ENCODE measurements around the gene WHRN. TPM values are rescaled to one million over a fixed set of nuclear protein-coding genes. Genes with fewer than 3 reads are reported as not detected.

WHRN gene
- total RNA-seq, 2 experiments from 2014 or later, result 0.19 to 2.1 TPM

- ChIA-PET POLR2A (no interaction called here), CTCF (ENCODE audit: unreplicated experiment) (no interaction called here)
- DNase-seq (ENCODE audit: low spot score), result no peak
These were observed 44.6 kb downstream of the WHRN start for GRCh38 chr9:114460513-114461199.

GRCh38 chr9:114459464-114459863 lies 45.8 kb downstream of the WHRN start:
- ChIA-PET POLR2A (no interaction called here), CTCF (ENCODE audit: unreplicated experiment) (no interaction called here)
- Histone ChIP-seq H4K20me1 (ENCODE audit: insufficient read depth, low read length) (no peaks in the 10 kb centered on the region), H3K4me1 (ENCODE audit: insufficient read depth, low read length, poor library complexity, severe bottlenecking) (peaks cover 8% of the 10 kb centered on the region), H3K4me3 (ENCODE audit: low read depth, low read length, poor library complexity, severe bottlenecking) (no peak overlapping the region), H3K27ac (ENCODE audit: low read depth, low read length, poor library complexity, severe bottlenecking) (no peak overlapping the region), H3K9me3 (ENCODE audit: low read length) (peaks cover 2% of the 10 kb centered on the region), H3K4me2 (ENCODE audit: low read length) (no peak overlapping the region), H3K9me2 (ENCODE audit: insufficient read depth, low read length) (no peaks in the 10 kb centered on the region), H3K36me3 (ENCODE audit: insufficient read depth, low read length) (no peaks in the 10 kb centered on the region; the same call in 1 of the 2 replicates), H3K79me2 (ENCODE audit: insufficient read depth, low read depth, low read length) (no peaks in the 10 kb centered on the region), H2AFZ (ENCODE audit: low read length) (no peak overlapping the region)
- intact Hi-C loops (cut with micrococcal nuclease; ENCODE audit: unreplicated experiment), result no loop called here
- TF ChIP-seq EZH2phosphoT487 (IDR thresholded peaks at IDR 0.05; ENCODE audit: borderline replicate concordance, low read depth, low read length) (no peak), CTCF (conservative IDR thresholded peaks at IDR 0.05; ENCODE audit: low read length) (no peak)
- no TSS peak for BruUV-seq (replicated peaks)
- no peak for DNase-seq (ENCODE audit: low spot score)

More at GRCh38 chr9:114460513-114461199, 44.6 kb downstream of the WHRN start:
- no peak overlapping the region for H2AFZ ChIP-seq (ENCODE audit: low read length)
- peaks cover 8% of the 10 kb centered on the region for H3K4me1 ChIP-seq (ENCODE audit: insufficient read depth, low read length, poor library complexity, severe bottlenecking)
- BruUV-seq (replicated peaks), result no TSS peak
- no peak overlapping the region for H3K27ac ChIP-seq (ENCODE audit: low read depth, low read length, poor library complexity, severe bottlenecking)
- no peaks in the 10 kb centered on the region for H3K9me2 ChIP-seq (ENCODE audit: insufficient read depth, low read length)
- H3K79me2 ChIP-seq (ENCODE audit: insufficient read depth, low read depth, low read length), result no peaks in the 10 kb centered on the region
- TF ChIP-seq CTCF (conservative IDR thresholded peaks at IDR 0.05; ENCODE audit: low read length), result no peak
- no peak for TF ChIP-seq EZH2phosphoT487 (IDR thresholded peaks at IDR 0.05; ENCODE audit: borderline replicate concordance, low read depth, low read length)
- intact Hi-C loops (cut with micrococcal nuclease; ENCODE audit: unreplicated experiment), result no loop called here
- no peaks in the 10 kb centered on the region for H3K9me3 ChIP-seq (ENCODE audit: low read length)
- no peak overlapping the region for H3K4me3 ChIP-seq (ENCODE audit: low read depth, low read length, poor library complexity, severe bottlenecking)
- H3K36me3 ChIP-seq (ENCODE audit: insufficient read depth, low read length), result no peaks in the 10 kb centered on the region
- no peaks in the 10 kb centered on the region for H4K20me1 ChIP-seq (ENCODE audit: insufficient read depth, low read length)
- H3K4me2 ChIP-seq (ENCODE audit: low read length), result no peak overlapping the region

DNA sequence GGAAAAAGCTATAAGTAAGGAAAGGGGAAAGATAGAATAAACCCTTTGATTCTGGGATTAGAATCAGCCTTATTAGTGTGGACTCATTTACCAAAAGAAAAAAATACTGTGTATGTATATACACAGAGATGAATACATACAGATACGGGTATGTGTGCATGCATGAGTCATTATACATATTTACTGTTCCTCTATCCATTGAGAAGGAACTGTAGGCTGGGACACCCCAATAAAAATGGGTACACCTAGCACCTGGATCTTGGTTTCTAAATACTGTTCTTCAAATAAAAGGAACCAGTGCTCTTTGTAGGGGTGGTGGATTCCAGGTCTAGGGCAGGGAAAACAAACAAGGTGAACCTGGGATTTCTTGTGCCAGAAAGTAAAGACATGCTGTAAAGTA lies 48.3 kb downstream of the WHRN start:
- no peak overlapping the region for H2AFZ ChIP-seq (ENCODE audit: low read length)
- H4K20me1 ChIP-seq (ENCODE audit: insufficient read depth, low read length), result no peaks in the 10 kb centered on the region
- no peaks in the 10 kb centered on the region for H3K79me2 ChIP-seq (ENCODE audit: insufficient read depth, low read depth, low read length)
- BruUV-seq (replicated peaks), result no TSS peak
- POLR2A ChIA-PET, result interaction anchor here (0.6 to 0.7 kb wide), 2 partner anchors 28 to 31 kb away, joined by 3 read pairs; no protein-coding TSS in a partner anchor
- CTCF ChIA-PET (ENCODE audit: unreplicated experiment), result no interaction called here
- H3K4me2 ChIP-seq (ENCODE audit: low read length), result no peak overlapping the region
- no peaks in the 10 kb centered on the region for H3K9me2 ChIP-seq (ENCODE audit: insufficient read depth, low read length)
- H3K9me3 ChIP-seq (ENCODE audit: low read length), result peaks cover 18% of the 10 kb centered on the region
- no peaks in the 10 kb centered on the region; the same call in 1 of the 2 replicates for H3K36me3 ChIP-seq (ENCODE audit: insufficient read depth, low read length)
- H3K27ac ChIP-seq (ENCODE audit: low read depth, low read length, poor library complexity, severe bottlenecking), result no peak overlapping the region
- no peak for DNase-seq (ENCODE audit: low spot score)
- peaks cover 22% of the 10 kb centered on the region for H3K4me1 ChIP-seq (ENCODE audit: insufficient read depth, low read length, poor library complexity, severe bottlenecking)
- TF ChIP-seq CTCF (conservative IDR thresholded peaks at IDR 0.05; ENCODE audit: low read length), result no peak
- TF ChIP-seq EZH2phosphoT487 (IDR thresholded peaks at IDR 0.05; ENCODE audit: borderline replicate concordance, low read depth, low read length), result no peak
- H3K4me3 ChIP-seq (ENCODE audit: low read depth, low read length, poor library complexity, severe bottlenecking), result no peak overlapping the region
- intact Hi-C loops (cut with micrococcal nuclease; ENCODE audit: unreplicated experiment), result no loop called here

Data from OCI-LY7 (cell line).